ENCODE results near the gene MTRFR. TPM values are rescaled to one million over a fixed set of nuclear protein-coding genes. Genes with fewer than 3 reads are reported as not detected.

MTRFR gene
- total and polyA plus RNA-seq, 5 donors from 2014 or later: 31.0 to 46.4 (median 42.6) TPM

GRCh38 chr12:123225443-123225842 is 7.8 kb upstream of the MTRFR start:
- Mint-ChIP-seq H3K4me1 (peaks cover 17 to 65% (median 50%) of the 10 kb centered on the region in 4 donors), H3K4me3 (no peak overlapping the region), H3K36me3 (peaks cover 8% of the 10 kb centered on the region), H3K27ac (peak overlapping the region in 1 of 3 donors; percentile 91), H3K27me3 (no peaks in the 10 kb centered on the region), H3K9me3 (no peaks in the 10 kb centered on the region)
- DNase-seq (no peak), ATAC-seq (ENCODE audit: low read depth in 2 of 2) (no peak)
- Histone ChIP-seq H3K27ac (ENCODE audit: insufficient read depth, low read length, poor library complexity, severe bottlenecking) (no peak overlapping the region), H3K9me3 (ENCODE audit: control insufficient read depth in 2 of 2, low read length in 2 of 2) (no peaks in the 10 kb centered on the region), H3K36me3 (ENCODE audit: control insufficient read depth, insufficient read depth, low read length) (peaks cover 15% of the 10 kb centered on the region), H3K4me3 (ENCODE audit: low read depth, low read length) (no peak overlapping the region), H3K27me3 (ENCODE audit: control insufficient read depth, insufficient read depth, low read length) (no peaks in the 10 kb centered on the region), H3K4me1 (ENCODE audit: control insufficient read depth, insufficient read depth, low read length, poor library complexity, severe bottlenecking) (peaks cover 54% of the 10 kb centered on the region)

- H3K4me1 ChIP-seq (ENCODE audit: control insufficient read depth, insufficient read depth, low read length, poor library complexity, severe bottlenecking): peaks cover 74% of the 10 kb centered on the region
These were observed 5.5 kb upstream of the MTRFR start for GRCh38 chr12:123227581-123228258.

GRCh38 chr12:123229051-123229450 is 4.2 kb upstream of the MTRFR start:
- Histone ChIP-seq H3K27me3 (ENCODE audit: control insufficient read depth, insufficient read depth, low read length) (no peaks in the 10 kb centered on the region), H3K36me3 (ENCODE audit: control insufficient read depth, insufficient read depth, low read length) (peaks cover 3% of the 10 kb centered on the region), H3K9me3 (ENCODE audit: control insufficient read depth in 2 of 2, low read length in 2 of 2) (no peaks in the 10 kb centered on the region), H3K4me1 (ENCODE audit: control insufficient read depth, insufficient read depth, low read length, poor library complexity, severe bottlenecking) (peaks cover 70% of the 10 kb centered on the region), H3K4me3 (ENCODE audit: low read depth, low read length) (peak overlapping the region; percentile 88), H3K27ac (ENCODE audit: insufficient read depth, low read length, poor library complexity, severe bottlenecking) (peak overlapping the region; percentile 68)
- Mint-ChIP-seq H3K36me3 (peaks cover 11% of the 10 kb centered on the region), H3K27ac (peak overlapping the region; percentile 76 to 99 (median 78)), H3K4me1 (peaks cover 12 to 77% (median 53%) of the 10 kb centered on the region in 4 donors), H3K4me3 (peak overlapping the region; percentile 69 to 96 (median 82)), H3K27me3 (peaks cover 4% of the 10 kb centered on the region), H3K9me3 (peaks cover 0 to 2% (median 0%) of the 10 kb centered on the region in 7 donors)
- DNase-seq (no peak), ATAC-seq (ENCODE audit: low read depth in 2 of 2) (no peak)

More at GRCh38 chr12:123227581-123228258, 5.5 kb upstream of the MTRFR start:
- ATAC-seq (ENCODE audit: low read depth in 2 of 2) (no peak), DNase-seq (no peak)
- Mint-ChIP-seq H3K4me1 (peaks cover 12 to 75% (median 56%) of the 10 kb centered on the region in 4 donors), H3K36me3 (peaks cover 3% of the 10 kb centered on the region), H3K4me3 (peak overlapping the region in 3 of 4 donors; percentile 26 to 54 (median 38)), H3K27ac (peak overlapping the region; percentile 43 to 69 (median 46)), H3K9me3 (peaks cover 0 to 2% (median 0%) of the 10 kb centered on the region in 7 donors), H3K27me3 (peaks cover 4% of the 10 kb centered on the region)
- no peaks in the 10 kb centered on the region for H3K9me3 ChIP-seq (ENCODE audit: control insufficient read depth in 2 of 2, low read length in 2 of 2)
- peak overlapping the region; percentile 68 for H3K27ac ChIP-seq (ENCODE audit: insufficient read depth, low read length, poor library complexity, severe bottlenecking)
- peak overlapping the region; percentile 41 for H3K4me3 ChIP-seq (ENCODE audit: low read depth, low read length)
- H3K27me3 ChIP-seq (ENCODE audit: control insufficient read depth, insufficient read depth, low read length): no peaks in the 10 kb centered on the region
- H3K36me3 ChIP-seq (ENCODE audit: control insufficient read depth, insufficient read depth, low read length): peaks cover 3% of the 10 kb centered on the region

GRCh38 chr12:123231931-123232330 is 1.3 kb upstream of the MTRFR start:
- Histone ChIP-seq H3K4me3 (ENCODE audit: low read depth, low read length) (peak overlapping the region; percentile 94), H3K4me1 (ENCODE audit: control insufficient read depth, insufficient read depth, low read length, poor library complexity, severe bottlenecking) (peaks cover 86% of the 10 kb centered on the region), H3K27ac (ENCODE audit: insufficient read depth, low read length, poor library complexity, severe bottlenecking) (peak overlapping the region; percentile 93), H3K27me3 (ENCODE audit: control insufficient read depth, insufficient read depth, low read length) (no peaks in the 10 kb centered on the region), H3K36me3 (ENCODE audit: control insufficient read depth, insufficient read depth, low read length) (no peaks in the 10 kb centered on the region), H3K9me3 (ENCODE audit: control insufficient read depth in 2 of 2, low read length in 2 of 2) (no peaks in the 10 kb centered on the region)
- H3K4me3 Mint-ChIP-seq: peak overlapping the region; percentile 96 to 100 (median 98)
- H3K4me1 Mint-ChIP-seq: peaks cover 15 to 86% (median 54%) of the 10 kb centered on the region in 4 donors
- peaks cover 0 to 2% (median 0%) of the 10 kb centered on the region in 7 donors for H3K9me3 Mint-ChIP-seq
- peak overlapping the region; percentile 99 to 100 (median 100) for H3K27ac Mint-ChIP-seq
- ATAC-seq (ENCODE audit: low read depth in 2 of 2) (no peak), DNase-seq (no peak)
- H3K36me3 Mint-ChIP-seq: peaks cover 11% of the 10 kb centered on the region
- H3K27me3 Mint-ChIP-seq: peaks cover 4% of the 10 kb centered on the region

- ATAC-seq (ENCODE audit: low read depth in 2 of 2) (no peak), DNase-seq (no peak)
- peak overlapping the region; percentile 96 to 100 (median 98) for H3K4me3 Mint-ChIP-seq
- peak overlapping the region; percentile 99 to 100 (median 100) for H3K27ac Mint-ChIP-seq
- peaks cover 11% of the 10 kb centered on the region for H3K36me3 Mint-ChIP-seq
- H3K4me1 Mint-ChIP-seq: peaks cover 14 to 89% (median 57%) of the 10 kb centered on the region in 4 donors
- H3K9me3 ChIP-seq (ENCODE audit: control insufficient read depth in 2 of 2, low read length in 2 of 2): no peaks in the 10 kb centered on the region
- H3K36me3 ChIP-seq (ENCODE audit: control insufficient read depth, insufficient read depth, low read length): no peaks in the 10 kb centered on the region
- H3K4me1 ChIP-seq (ENCODE audit: control insufficient read depth, insufficient read depth, low read length, poor library complexity, severe bottlenecking): peaks cover 85% of the 10 kb centered on the region
- H3K27ac ChIP-seq (ENCODE audit: insufficient read depth, low read length, poor library complexity, severe bottlenecking): peak overlapping the region; percentile 93
- H3K27me3 ChIP-seq (ENCODE audit: control insufficient read depth, insufficient read depth, low read length): no peaks in the 10 kb centered on the region
- H3K27me3 Mint-ChIP-seq: peaks cover 4% of the 10 kb centered on the region
- peaks cover 0 to 2% (median 0%) of the 10 kb centered on the region in 7 donors for H3K9me3 Mint-ChIP-seq
- peak overlapping the region; percentile 94 for H3K4me3 ChIP-seq (ENCODE audit: low read depth, low read length)
These were observed 797 bp upstream of the MTRFR start for GRCh38 chr12:123232472-123232806.

- H3K27me3 Mint-ChIP-seq: peaks cover 4% of the 10 kb centered on the region
- H3K4me1 ChIP-seq (ENCODE audit: control insufficient read depth, insufficient read depth, low read length, poor library complexity, severe bottlenecking): peaks cover 86% of the 10 kb centered on the region
- peak overlapping the region; percentile 99 to 100 (median 100) for H3K27ac Mint-ChIP-seq
- peak overlapping the region; percentile 93 for H3K27ac ChIP-seq (ENCODE audit: insufficient read depth, low read length, poor library complexity, severe bottlenecking)
- no peaks in the 10 kb centered on the region for H3K9me3 ChIP-seq (ENCODE audit: control insufficient read depth in 2 of 2, low read length in 2 of 2)
- H3K36me3 ChIP-seq (ENCODE audit: control insufficient read depth, insufficient read depth, low read length): no peaks in the 10 kb centered on the region
- no peaks in the 10 kb centered on the region for H3K27me3 ChIP-seq (ENCODE audit: control insufficient read depth, insufficient read depth, low read length)
- H3K4me1 Mint-ChIP-seq: peaks cover 15 to 91% (median 54%) of the 10 kb centered on the region in 4 donors
- H3K9me3 Mint-ChIP-seq: peaks cover 0 to 2% (median 0%) of the 10 kb centered on the region in 7 donors
- peak; percentile 1 to 5 for ATAC-seq (ENCODE audit: low read depth in 2 of 2)
- peak overlapping the region; percentile 96 to 100 (median 98) for H3K4me3 Mint-ChIP-seq
- H3K4me3 ChIP-seq (ENCODE audit: low read depth, low read length): peak overlapping the region; percentile 90
- H3K36me3 Mint-ChIP-seq: peaks cover 11% of the 10 kb centered on the region
- DNase-seq: peak in 1 of 3 donors; percentile 24
These were observed 471 bp downstream of the MTRFR start for GRCh38 chr12:123233505-123234308.

GRCh38 chr12:123237646-123238329 is 4.6 kb downstream of the MTRFR start:
- Histone ChIP-seq H3K9me3 (ENCODE audit: control insufficient read depth in 2 of 2, low read length in 2 of 2) (no peaks in the 10 kb centered on the region), H3K27me3 (ENCODE audit: control insufficient read depth, insufficient read depth, low read length) (no peaks in the 10 kb centered on the region), H3K4me1 (ENCODE audit: control insufficient read depth, insufficient read depth, low read length, poor library complexity, severe bottlenecking) (peaks cover 53% of the 10 kb centered on the region), H3K4me3 (ENCODE audit: low read depth, low read length) (peak overlapping the region; percentile 60), H3K27ac (ENCODE audit: insufficient read depth, low read length, poor library complexity, severe bottlenecking) (peak overlapping the region; percentile 62), H3K36me3 (ENCODE audit: control insufficient read depth, insufficient read depth, low read length) (peaks cover 18% of the 10 kb centered on the region)
- ATAC-seq (ENCODE audit: low read depth in 2 of 2) (no peak), DNase-seq (peak; percentile 57 to 80 (median 65))
- H3K36me3 Mint-ChIP-seq: peaks cover 21% of the 10 kb centered on the region
- no peaks in the 10 kb centered on the region for H3K9me3 Mint-ChIP-seq
- H3K27me3 Mint-ChIP-seq: no peaks in the 10 kb centered on the region
- peak overlapping the region; percentile 53 to 82 (median 73) for H3K27ac Mint-ChIP-seq
- H3K4me3 Mint-ChIP-seq: peak overlapping the region; percentile 56 to 87 (median 68)
- H3K4me1 Mint-ChIP-seq: peaks cover 18 to 80% (median 41%) of the 10 kb centered on the region in 4 donors
